GM12878 (cell line): ENCODE measurements around the gene RRBP1. TPM values are rescaled to one million over a fixed set of nuclear protein-coding genes. Genes with fewer than 3 reads are reported as not detected.

Experiments used
- ATAC-seq: fragments of 200-7000 bp; cut with Tn5 transposase; 3 replicates; pipeline ENCODE4 v1.9.1; 2020; ENCODE audit warnings: mild to moderate bottlenecking, moderate library complexity
- BruUV-seq: library from RNA; stranded (reverse); fragments of 400-500 nt; replicated peaks from 2 replicates; lab custom pipeline; 2021; lab: Mats Ljungman, UMichigan
- CTCF ChIA-PET: fragments of 300-600 bp; sonication (Branson Sonifier 250); formaldehyde crosslinking; extraction: SDS; loops from one replicate; lab custom pipeline; 2021; ENCODE audit warnings: inconsistent platforms; lab: Yijun Ruan, JAX
- POLR2A ChIA-PET: fragments of 350-600 bp; formaldehyde crosslinking; extraction: SDS; loops from one replicate; lab custom pipeline; 2021; ENCODE audit warnings: inconsistent platforms; lab: Charles Lee
- RAD21 ChIA-PET: fragments of 300-600 bp; sonication (Branson Sonifier 250); formaldehyde crosslinking; loops from one replicate; lab custom pipeline; 2023; ENCODE audit warnings: antibody characterized with exemption; ENCODE audit not compliant: unreplicated experiment; lab: Charles Lee
- SMC1A ChIA-PET: fragments of 300-600 bp; sonication (Branson Sonifier 250); formaldehyde crosslinking; loops from one replicate; lab custom pipeline; 2023; ENCODE audit not compliant: unreplicated experiment, uncharacterized antibody; lab: Charles Lee
- DNase-seq: peaks from one replicate; pipeline ENCODE4 v3.0.0-alpha.2; 2011; ENCODE audit warnings: low read depth, low spot score
- FAIRE-seq: peaks from 3 replicates; lab custom pipeline; 2011; peaks lifted over from hg19 to GRCh38; lab: Jason Lieb, UNC
- H2AFZ ChIP-seq: 2 replicates; pipeline ENCODE4 v1.6.0; 2011; ENCODE audit warnings: low read depth, low read length, control low read depth; ENCODE audit not compliant: control insufficient read depth
- H3K27ac ChIP-seq: 2 replicates; pipeline ENCODE4 v1.5.1; 2011; ENCODE audit warnings: control low read depth; ENCODE audit not compliant: control insufficient read depth, insufficient read depth
- H3K27me3 ChIP-seq, 2 experiments: replicated peaks in 1 of 2; 2 replicates each; pipeline versions ENCODE4 v1.6.0 to v1.6.1; 2011; ENCODE audit warnings: low read length in 1 of 2; ENCODE audit not compliant: control insufficient read depth in 2 of 2, insufficient read depth in 2 of 2
- H3K36me3 ChIP-seq, 2 experiments: 2 replicates each; pipeline ENCODE4 v1.5.1; 2011; ENCODE audit warnings: low read length in 1 of 2; ENCODE audit not compliant: control insufficient read depth in 2 of 2, insufficient read depth in 2 of 2
- H3K4me1 ChIP-seq: 2 replicates; pipeline ENCODE4 v1.6.1; 2011; ENCODE audit warnings: mild to moderate bottlenecking, low read length, moderate library complexity, mixed read lengths; ENCODE audit not compliant: control insufficient read depth, insufficient read depth
- H3K4me2 ChIP-seq: 2 replicates; pipeline ENCODE4 v1.6.0; 2011; ENCODE audit warnings: control low read depth; ENCODE audit not compliant: control insufficient read depth, insufficient read depth
- H3K4me3 ChIP-seq: fragments of 200-600 bp; sonication (generic); 2 replicates; pipeline ENCODE4 v1.5.1; 2016
- H3K79me2 ChIP-seq: 2 replicates; pipeline ENCODE4 v1.6.0; 2011; ENCODE audit warnings: low read length; ENCODE audit not compliant: control insufficient read depth, insufficient read depth
- H3K9ac ChIP-seq: 2 replicates; pipeline ENCODE4 v1.8.0; 2011; ENCODE audit warnings: low read length, control low read depth, mixed read lengths; ENCODE audit not compliant: control insufficient read depth, insufficient read depth
- H3K9me3 ChIP-seq: replicated peaks from 3 replicates; pipeline ENCODE4 v1.5.1; 2011; ENCODE audit warnings: mild to moderate bottlenecking, low read length; ENCODE audit not compliant: control insufficient read depth, insufficient read depth
- H4K20me1 ChIP-seq: 2 replicates; pipeline ENCODE4 v1.6.0; 2011; ENCODE audit not compliant: control insufficient read depth, insufficient read depth
- CBX5 ChIP-seq: sonication (generic); IDR thresholded peaks from 2 replicates; pipeline ENCODE4 v1.6.1; 2016; ENCODE audit warnings: low read depth, moderate library complexity, mild to moderate bottlenecking, inconsistent platforms
- CREB1 ChIP-seq: IDR thresholded peaks from 2 replicates; pipeline ENCODE4 v1.6.1; 2012; ENCODE audit warnings: low read depth, mild to moderate bottlenecking, inconsistent platforms
- DPF2 ChIP-seq: fragments of 450-650 bp; IDR thresholded peaks from 2 replicates; pipeline ENCODE4 v1.6.1; 2017; ENCODE audit warnings: mild to moderate bottlenecking
- ETV6 ChIP-seq, 2 experiments: fragments of 450-650 bp in 1 of 2; IDR thresholded peaks in 1 of 2; conservative IDR thresholded peaks in 1 of 2; 2 replicates each; pipeline ENCODE4 v1.6.1; 2014; ENCODE audit warnings: antibody characterized with exemption in 1 of 2, borderline replicate concordance in 1 of 2, low read depth in 1 of 2, mild to moderate bottlenecking in 1 of 2, moderate library complexity in 1 of 2
- GATAD2B ChIP-seq: fragments of 450-650 bp; conservative IDR thresholded peaks from 2 replicates; pipeline ENCODE4 v1.6.1; 2017; ENCODE audit warnings: low read depth, mild to moderate bottlenecking, moderate library complexity
- MTA2 ChIP-seq: fragments of 450-650 bp; IDR thresholded peaks from 2 replicates; pipeline ENCODE4 v1.6.1; 2016; ENCODE audit warnings: low read depth, mild to moderate bottlenecking, moderate library complexity
- MTA3 ChIP-seq: IDR thresholded peaks from 2 replicates; pipeline ENCODE4 v1.6.1; 2012; ENCODE audit warnings: low read length, inconsistent platforms, borderline replicate concordance
- NFYA ChIP-seq: IDR thresholded peaks from 2 replicates; pipeline ENCODE4 v1.6.1; 2011; ENCODE audit warnings: low read depth, mild to moderate bottlenecking, low read length, improper control_type of control experiment, borderline replicate concordance
- NFYB ChIP-seq: IDR thresholded peaks from 2 replicates; pipeline ENCODE4 v1.6.1; 2011; ENCODE audit warnings: low read depth, mild to moderate bottlenecking, low read length, improper control_type of control experiment, moderate library complexity; ENCODE audit not compliant: insufficient read depth
- SMAD1 ChIP-seq: fragments of 450-650 bp; IDR thresholded peaks from 2 replicates; pipeline ENCODE4 v1.6.1; 2018; ENCODE audit warnings: mild to moderate bottlenecking, low read depth; ENCODE audit not compliant: partially characterized antibody
- SREBF2 ChIP-seq: IDR thresholded peaks from 2 replicates; pipeline ENCODE4 v1.6.1; 2012; ENCODE audit warnings: mild to moderate bottlenecking, low read length
- TARDBP ChIP-seq: IDR thresholded peaks from 2 replicates; pipeline ENCODE4 v1.6.1; 2016; ENCODE audit warnings: borderline replicate concordance
- ZBED1 ChIP-seq: IDR thresholded peaks from 2 replicates; pipeline ENCODE4 v1.6.1; 2016; ENCODE audit warnings: borderline replicate concordance
- WGBS: methylation state at CpG from one replicate; pipeline ENCODE4 v1.1.6; 2016; ENCODE audit warnings: low lambda C conversion rate; ENCODE audit not compliant: insufficient replicate concordance, insufficient coverage; ENCODE audit errors: missing lambda C conversion rate; 5-methylcytosine and 5-hydroxymethylcytosine counted together
- in situ Hi-C: fragments of 300-500 bp; cut with MboI; formaldehyde crosslinking; loops from 9 replicates; pipeline ENCODE4 v1.14.3; 2018; ENCODE audit warnings: mixed read lengths
- intact Hi-C: fragments of 100-400 bp; cut with micrococcal nuclease; formaldehyde crosslinking; loops from one replicate; pipeline ENCODE4 v1.14.2; 2022; ENCODE audit not compliant: unreplicated experiment
- polyA plus RNA-seq, 11 experiments: library from polyadenylated mRNA; depleted of rRNA in 4 of 11; unstranded in 6 of 11; stranded (reverse) in 5 of 11; fragments of >200 nt; fragmentation: Nextera tagmentation in 4 of 11; fragmentation: Illumina TruSeq in 1 of 11; extraction: Ambion mirVana in 4 of 11; extraction: Trizol in 1 of 11; gene quantifications; 1 replicate in 1 of 11; 2 replicates in 10 of 11; pipeline versions ENCODE4 v1.2.1 to v1.2.3, GENCODE V29; 2011 to 2016; ENCODE audit warnings: inconsistent platforms in 2 of 11, missing spikeins in 2 of 11, low read depth in 1 of 11
- total RNA-seq, 4 experiments: library from RNA; depleted of rRNA in 3 of 4; stranded (reverse); fragments of >200 nt in 3 of 4; fragmentation: Illumina TruSeq in 1 of 4; extraction: Trizol in 1 of 4; gene quantifications; 2 replicates each; pipeline versions ENCODE4 v1.2.1 to v1.2.3, GENCODE V29; 2013 to 2021
- TF ChIP-seq, protein P1 (sequence below), 3 experiments: IDR thresholded peaks in 2 of 3; conservative IDR thresholded peaks in 1 of 3; 2 replicates each; pipeline ENCODE4 v1.5.1; 2011; ENCODE audit warnings: low read depth in 3 of 3, low read length in 3 of 3, mild to moderate bottlenecking in 3 of 3, control low read depth in 2 of 3, moderate library complexity in 2 of 3, inconsistent platforms in 1 of 3, mixed read lengths in 1 of 3; ENCODE audit not compliant: control insufficient read depth in 2 of 3, insufficient read depth in 1 of 3; ENCODE audit errors: extremely low read depth in 1 of 3
- TF ChIP-seq, protein P2 (sequence below): fragments of 450-650 bp; IDR thresholded peaks from 2 replicates; pipeline ENCODE4 v1.6.1; 2018; ENCODE audit warnings: mild to moderate bottlenecking, low read depth, moderate library complexity; ENCODE audit not compliant: partially characterized antibody

The RRBP1 gene
- total and polyA plus RNA-seq, 10 of the 15 experiments (the other 5 are each of a cell fraction or from before 2014, with no cell fraction given) = 1.2 to 57.4 (median 24.6) TPM

DNA sequence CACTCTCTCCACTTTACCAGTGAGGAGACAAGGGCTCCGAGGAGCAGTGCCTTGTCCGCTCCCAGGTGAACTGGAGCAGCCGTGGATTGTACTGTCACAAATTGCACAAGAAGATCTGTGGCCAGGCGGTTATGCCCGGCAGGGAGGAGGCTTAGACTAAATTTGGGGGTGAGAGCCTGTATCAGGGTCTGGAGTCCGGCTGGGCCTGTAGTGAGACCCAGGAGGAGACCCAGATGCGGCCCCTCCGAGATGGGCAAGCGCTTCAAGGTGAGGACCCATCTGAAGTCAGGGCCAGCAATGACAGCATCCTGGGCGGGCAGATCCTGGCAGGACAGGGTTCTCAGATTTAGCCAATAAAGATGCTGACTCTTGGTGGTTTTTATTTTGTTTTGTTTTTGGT, 45.3 kb upstream of the RRBP1 start:
- Histone ChIP-seq H3K36me3 (no peaks in the 10 kb centered on the region), H4K20me1 (no peaks in the 10 kb centered on the region), H3K79me2 (no peaks in the 10 kb centered on the region), H3K27me3 (peaks cover 0 to 3% of the 10 kb centered on the region in 2 experiments; a peak in 3 of 4 replicates), H3K4me2 (no peak overlapping the region), H3K27ac (no peak overlapping the region), H3K9ac (no peak overlapping the region), H3K4me1 (no peaks in the 10 kb centered on the region), H3K4me3 (no peak overlapping the region), H2AFZ (no peak overlapping the region), H3K9me3 (no peaks in the 10 kb centered on the region)
- ATAC-seq (no peak), DNase-seq (no peak), FAIRE-seq (no peak)
- no peak for TF ChIP-seq GATAD2B
- TF ChIP-seq SREBF2 = no peak
- TF ChIP-seq, protein P1, sequence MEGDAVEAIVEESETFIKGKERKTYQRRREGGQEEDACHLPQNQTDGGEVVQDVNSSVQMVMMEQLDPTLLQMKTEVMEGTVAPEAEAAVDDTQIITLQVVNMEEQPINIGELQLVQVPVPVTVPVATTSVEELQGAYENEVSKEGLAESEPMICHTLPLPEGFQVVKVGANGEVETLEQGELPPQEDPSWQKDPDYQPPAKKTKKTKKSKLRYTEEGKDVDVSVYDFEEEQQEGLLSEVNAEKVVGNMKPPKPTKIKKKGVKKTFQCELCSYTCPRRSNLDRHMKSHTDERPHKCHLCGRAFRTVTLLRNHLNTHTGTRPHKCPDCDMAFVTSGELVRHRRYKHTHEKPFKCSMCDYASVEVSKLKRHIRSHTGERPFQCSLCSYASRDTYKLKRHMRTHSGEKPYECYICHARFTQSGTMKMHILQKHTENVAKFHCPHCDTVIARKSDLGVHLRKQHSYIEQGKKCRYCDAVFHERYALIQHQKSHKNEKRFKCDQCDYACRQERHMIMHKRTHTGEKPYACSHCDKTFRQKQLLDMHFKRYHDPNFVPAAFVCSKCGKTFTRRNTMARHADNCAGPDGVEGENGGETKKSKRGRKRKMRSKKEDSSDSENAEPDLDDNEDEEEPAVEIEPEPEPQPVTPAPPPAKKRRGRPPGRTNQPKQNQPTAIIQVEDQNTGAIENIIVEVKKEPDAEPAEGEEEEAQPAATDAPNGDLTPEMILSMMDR (IDR thresholded peaks at IDR 0.05 in 2 of 3, conservative IDR thresholded peaks at IDR 0.05 in 1 of 3; ENCODE audit: control insufficient read depth in 2 of 3, extremely low read depth in 1 of 3, insufficient read depth in 1 of 3, low read depth in 3 of 3, low read length in 3 of 3) = no peak
- TF ChIP-seq CBX5 = no peak
- TF ChIP-seq ZBED1 = no peak
- TF ChIP-seq NFYA = no peak
- no TSS peak for BruUV-seq
- in situ Hi-C loops = no loop called here
- WGBS = 51% methylated on average over 10 of the region's 10 CpGs
- ChIA-PET SMC1A (no interaction called here), CTCF (no interaction called here), POLR2A (no interaction called here), RAD21 (no interaction called here)
- intact Hi-C loops = no loop called here

DNA sequence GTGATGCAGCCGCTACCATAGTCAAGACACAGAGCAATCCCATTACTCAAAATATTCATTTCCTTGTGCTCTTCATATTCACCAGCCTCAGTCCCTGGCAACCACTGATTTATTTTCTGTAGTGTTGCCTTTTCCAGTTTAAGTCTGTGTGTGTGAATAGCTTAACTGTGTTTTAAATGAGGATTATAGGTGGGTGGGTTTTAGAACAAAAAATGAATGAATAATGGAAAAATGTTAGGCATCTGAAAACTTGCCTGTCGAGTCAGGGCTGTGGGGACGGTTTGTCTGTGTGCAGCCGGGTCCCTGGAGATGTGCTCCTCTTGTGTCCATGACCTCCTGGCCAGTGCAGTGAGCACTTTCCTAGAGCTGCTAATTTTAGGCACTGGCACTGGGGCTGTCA, 44.9 kb upstream of the RRBP1 start:
- ChIA-PET POLR2A (no interaction called here), SMC1A (no interaction called here), RAD21 (no interaction called here), CTCF (no interaction called here)
- Histone ChIP-seq H3K79me2 (no peaks in the 10 kb centered on the region), H3K9ac (no peak overlapping the region), H3K27ac (no peak overlapping the region), H3K36me3 (no peaks in the 10 kb centered on the region), H3K4me2 (no peak overlapping the region), H3K4me1 (no peaks in the 10 kb centered on the region), H3K4me3 (no peak overlapping the region), H2AFZ (no peak overlapping the region), H3K27me3 (peaks cover 0 to 1% of the 10 kb centered on the region in 2 experiments; a peak in 3 of 4 replicates), H4K20me1 (no peaks in the 10 kb centered on the region), H3K9me3 (no peaks in the 10 kb centered on the region)
- WGBS = 22% methylated on average over 4 of the region's 4 CpGs
- no TSS peak for BruUV-seq
- FAIRE-seq (no peak), DNase-seq (no peak), ATAC-seq (no peak)
- in situ Hi-C loops = no loop called here
- intact Hi-C loops = no loop called here
- TF ChIP-seq MTA3 (no peak), CREB1 (no peak), TARDBP (no peak), MTA2 (no peak), SMAD1 (no peak), ETV6 (conservative IDR thresholded peaks at IDR 0.05 in 1 of 2, IDR thresholded peaks at IDR 0.05 in 1 of 2; ENCODE audit: borderline replicate concordance in 1 of 2, low read depth in 1 of 2) (no peak), NFYB (no peak), DPF2 (no peak)
- TF ChIP-seq, protein P2, sequence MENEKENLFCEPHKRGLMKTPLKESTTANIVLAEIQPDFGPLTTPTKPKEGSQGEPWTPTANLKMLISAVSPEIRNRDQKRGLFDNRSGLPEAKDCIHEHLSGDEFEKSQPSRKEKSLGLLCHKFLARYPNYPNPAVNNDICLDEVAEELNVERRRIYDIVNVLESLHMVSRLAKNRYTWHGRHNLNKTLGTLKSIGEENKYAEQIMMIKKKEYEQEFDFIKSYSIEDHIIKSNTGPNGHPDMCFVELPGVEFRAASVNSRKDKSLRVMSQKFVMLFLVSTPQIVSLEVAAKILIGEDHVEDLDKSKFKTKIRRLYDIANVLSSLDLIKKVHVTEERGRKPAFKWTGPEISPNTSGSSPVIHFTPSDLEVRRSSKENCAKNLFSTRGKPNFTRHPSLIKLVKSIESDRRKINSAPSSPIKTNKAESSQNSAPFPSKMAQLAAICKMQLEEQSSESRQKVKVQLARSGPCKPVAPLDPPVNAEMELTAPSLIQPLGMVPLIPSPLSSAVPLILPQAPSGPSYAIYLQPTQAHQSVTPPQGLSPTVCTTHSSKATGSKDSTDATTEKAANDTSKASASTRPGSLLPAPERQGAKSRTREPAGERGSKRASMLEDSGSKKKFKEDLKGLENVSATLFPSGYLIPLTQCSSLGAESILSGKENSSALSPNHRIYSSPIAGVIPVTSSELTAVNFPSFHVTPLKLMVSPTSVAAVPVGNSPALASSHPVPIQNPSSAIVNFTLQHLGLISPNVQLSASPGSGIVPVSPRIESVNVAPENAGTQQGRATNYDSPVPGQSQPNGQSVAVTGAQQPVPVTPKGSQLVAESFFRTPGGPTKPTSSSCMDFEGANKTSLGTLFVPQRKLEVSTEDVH = no peak
